Natural killer cell (primary cell): Measurements from ENCODE around the gene TAS2R38. TPM values are rescaled to one million over a fixed set of nuclear protein-coding genes. Genes with fewer than 3 reads are reported as not detected.

ENCODE experiments used
- ATAC-seq, 3 donors: fragments of 150-1000 bp in 2 of 3; fragments of 200-7000 bp in 1 of 3; cut with Tn5 transposase; 1 replicate in 1 of 3; 2 replicates in 2 of 3; pipeline ENCODE4 v1.10.0; 2021; ENCODE audit warnings: mild to moderate bottlenecking in 2 of 3, moderate library complexity in 2 of 3
- DNase-seq, 2 donors: peaks; one replicate each; pipeline versions ENCODE4 v3.0.0 to v3.0.0-alpha.2; 2013 to 2021; ENCODE audit warnings: mixed read lengths in 1 of 2
- H3K27ac ChIP-seq: one replicate; pipeline ENCODE4 v1.5.1; 2013; ENCODE audit warnings: mild to moderate bottlenecking, low read length
- H3K27me3 ChIP-seq: one replicate; pipeline ENCODE4 v1.6.1; 2013; ENCODE audit warnings: low read length; ENCODE audit not compliant: control insufficient read depth, insufficient read depth
- H3K36me3 ChIP-seq: one replicate; pipeline ENCODE4 v1.6.1; 2013; ENCODE audit warnings: low read length; ENCODE audit not compliant: control insufficient read depth, insufficient read depth
- H3K4me1 ChIP-seq: one replicate; pipeline ENCODE4 v1.6.1; 2013; ENCODE audit warnings: low read length; ENCODE audit not compliant: control insufficient read depth, insufficient read depth
- H3K4me3 ChIP-seq: one replicate; pipeline ENCODE4 v1.5.1; 2013; ENCODE audit warnings: low read length
- H3K9me3 ChIP-seq: one replicate; pipeline ENCODE4 v1.6.1; 2013; ENCODE audit warnings: low read length; ENCODE audit not compliant: control insufficient read depth, insufficient read depth
- H3K27ac Mint-ChIP-seq, 2 donors: one replicate each; pipeline ENCODE4 v1.8.0; 2022; ENCODE audit warnings: mild to moderate bottlenecking in 2 of 2, mixed read lengths in 2 of 2, moderate library complexity in 1 of 2
- H3K27me3 Mint-ChIP-seq, 2 donors: one replicate each; pipeline ENCODE4 v1.8.0; 2022; ENCODE audit warnings: low read depth in 2 of 2, mixed read lengths in 2 of 2
- H3K36me3 Mint-ChIP-seq: one replicate; pipeline ENCODE4 v1.8.0; 2022; ENCODE audit warnings: mixed read lengths
- H3K4me1 Mint-ChIP-seq, 2 donors: one replicate each; pipeline ENCODE4 v1.8.0; 2022; ENCODE audit warnings: mixed read lengths in 2 of 2
- H3K4me3 Mint-ChIP-seq: one replicate; pipeline ENCODE4 v1.8.0; 2022; ENCODE audit warnings: mild to moderate bottlenecking, moderate library complexity, mixed read lengths
- H3K9me3 Mint-ChIP-seq, 2 donors: one replicate each; pipeline ENCODE4 v1.8.0; 2022; ENCODE audit warnings: mixed read lengths in 2 of 2
- CTCF ChIP-seq: fragments of 200-600 bp; IDR thresholded peaks from one replicate; pipeline ENCODE4 v1.8.0; 2022; ENCODE audit warnings: antibody characterized with exemption
- WGBS: methylation state at CpG from one replicate; pipeline ENCODE4 v1.1.7; 2013; ENCODE audit warnings: missing lambda C conversion rate; ENCODE audit not compliant: insufficient coverage; 5-methylcytosine and 5-hydroxymethylcytosine counted together
- intact Hi-C: fragments of 100-400 bp; cut with micrococcal nuclease; formaldehyde crosslinking; loops from one replicate; pipeline ENCODE4 v1.14.2; 2022
- total RNA-seq, 4 donors: library from RNA; stranded (reverse); fragments of 120-200 nt in 1 of 4; gene quantifications; one replicate each; pipeline versions ENCODE4 v1.2.3 to v1.2.4, GENCODE V29; 2013 to 2022

TAS2R38 gene
- total RNA-seq, 3 donors from 2014 or later (not counting 1 experiment from before 2014, with no cell fraction given), result not detected

GRCh38 chr7:141975806-141976523 lies 2.4 kb upstream of the TAS2R38 start:
- intact Hi-C loops, result loop anchor here (1.0 to 5.0 kb wide), 5 partner anchors 36 to 381 kb away; no protein-coding TSS in a partner anchor
- H3K9me3 Mint-ChIP-seq, result peaks cover 2 to 3% of the 10 kb centered on the region in 2 donors
- peak overlapping the region; percentile 72 to 83 for H3K27ac Mint-ChIP-seq
- TF ChIP-seq CTCF, result peak; percentile 91
- H3K4me3 ChIP-seq, result peak overlapping the region; percentile 46
- no peaks in the 10 kb centered on the region for H3K36me3 Mint-ChIP-seq
- H3K4me3 Mint-ChIP-seq, result peak overlapping the region; percentile 82
- DNase-seq, result peak; percentile 71 to 74
- peak; percentile 74 to 83 (median 79) for ATAC-seq
- 12% methylated on average over 21 of the region's 21 CpGs for WGBS
- peak overlapping the region; percentile 65 for H3K27ac ChIP-seq
- H3K9me3 ChIP-seq, result no peaks in the 10 kb centered on the region
- peaks cover 34 to 36% of the 10 kb centered on the region in 2 donors for H3K4me1 Mint-ChIP-seq
- peaks cover 12% of the 10 kb centered on the region for H3K4me1 ChIP-seq
- H3K27me3 ChIP-seq, result no peaks in the 10 kb centered on the region
- no peaks in the 10 kb centered on the region for H3K27me3 Mint-ChIP-seq
- no peaks in the 10 kb centered on the region for H3K36me3 ChIP-seq

DNA sequence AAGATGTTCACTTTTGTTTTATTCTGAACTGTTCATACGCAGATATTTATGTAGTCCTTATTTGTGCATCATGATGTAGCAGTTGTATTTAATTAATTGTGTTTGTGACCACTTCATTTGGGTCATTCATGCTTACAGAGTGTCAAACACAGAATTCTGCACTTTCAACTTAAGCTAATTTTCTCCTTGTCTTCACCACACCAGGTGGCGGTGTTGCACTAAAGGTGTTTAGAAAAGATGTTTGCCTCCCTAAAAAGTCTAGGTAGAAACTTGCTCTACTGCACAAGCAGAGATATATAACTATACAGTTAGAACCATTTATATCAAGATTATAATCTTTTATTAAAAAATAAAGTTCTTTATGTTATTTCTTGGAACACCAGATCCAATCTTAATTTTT lies 1.3 kb upstream of the TAS2R38 start:
- H3K9me3 ChIP-seq, result no peaks in the 10 kb centered on the region
- WGBS, result 100% methylated on average over 1 of the region's 2 CpGs
- TF ChIP-seq CTCF, result peak; percentile 49
- Mint-ChIP-seq H3K9me3 (peaks cover 2 to 3% of the 10 kb centered on the region in 2 donors), H3K4me3 (no peak overlapping the region), H3K36me3 (no peaks in the 10 kb centered on the region), H3K27ac (no peak overlapping the region), H3K4me1 (peaks cover 34 to 36% of the 10 kb centered on the region in 2 donors), H3K27me3 (no peaks in the 10 kb centered on the region)
- H3K4me3 ChIP-seq, result no peak overlapping the region
- ATAC-seq (no peak), DNase-seq (peak in 1 of 2 donors; percentile 38)
- H3K36me3 ChIP-seq, result no peaks in the 10 kb centered on the region
- H3K4me1 ChIP-seq, result peaks cover 12% of the 10 kb centered on the region
- intact Hi-C loops, result loop anchor here (1.0 to 5.0 kb wide), 5 partner anchors 37 to 382 kb away; no protein-coding TSS in a partner anchor
- no peaks in the 10 kb centered on the region for H3K27me3 ChIP-seq
- H3K27ac ChIP-seq, result no peak overlapping the region

DNA sequence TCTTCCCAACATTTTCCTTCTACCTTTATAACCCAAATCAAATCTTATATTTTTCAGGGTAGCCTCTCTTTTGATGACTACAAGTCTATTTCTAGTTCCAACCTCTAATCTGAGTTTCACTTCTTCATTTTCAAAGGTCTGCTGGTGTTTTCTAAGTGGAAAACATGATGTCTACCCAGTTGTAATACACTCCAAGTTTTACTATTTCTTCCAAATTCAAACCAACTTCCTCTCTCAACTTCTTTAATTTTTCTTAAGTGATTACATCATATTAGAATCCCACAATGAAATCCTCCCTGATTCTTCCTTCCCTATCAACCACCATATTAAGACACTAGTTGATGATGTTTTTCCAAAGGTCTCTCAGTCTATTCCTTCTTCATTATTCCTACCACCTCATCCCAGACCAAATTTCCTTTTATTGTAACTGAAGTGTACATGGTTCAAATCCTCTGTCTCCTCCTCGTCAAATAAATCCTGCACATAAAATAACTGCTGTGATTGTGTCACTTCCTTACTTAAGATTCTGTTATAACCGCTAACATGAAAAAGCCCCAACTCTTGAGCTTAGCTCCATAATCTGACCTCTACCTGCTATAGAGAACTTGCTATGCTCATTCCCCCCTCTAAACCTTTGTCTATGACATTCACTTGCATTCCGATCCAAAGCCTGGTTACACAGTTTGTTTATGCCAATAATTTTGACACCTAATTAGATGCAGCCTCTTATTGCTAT lies 12.7 kb downstream of the TAS2R38 start:
- H3K9me3 ChIP-seq, result no peaks in the 10 kb centered on the region
- no peaks in the 10 kb centered on the region for H3K4me1 ChIP-seq
- intact Hi-C loops, result no loop called here
- Mint-ChIP-seq H3K36me3 (no peaks in the 10 kb centered on the region), H3K4me3 (no peak overlapping the region), H3K9me3 (no peaks in the 10 kb centered on the region), H3K27me3 (peaks cover 7% of the 10 kb centered on the region in 2 donors), H3K4me1 (no peaks in the 10 kb centered on the region), H3K27ac (no peak overlapping the region)
- H3K27ac ChIP-seq, result peak overlapping the region; percentile 20
- no peak for TF ChIP-seq CTCF
- DNase-seq (no peak), ATAC-seq (no peak)
- H3K27me3 ChIP-seq, result no peaks in the 10 kb centered on the region
- no peaks in the 10 kb centered on the region for H3K36me3 ChIP-seq
- no peak overlapping the region for H3K4me3 ChIP-seq
- 79% methylated on average over 3 of the region's 3 CpGs for WGBS
